Upper lobe of left lung (tissue), 6 donors: ENCODE measurements around the gene LSM12. TPM values are rescaled to one million over a fixed set of nuclear protein-coding genes. Genes with fewer than 3 reads are reported as not detected.

Experiments used
- ATAC-seq, 2 donors: fragments of 200-7000 bp; cut with Tn5 transposase; one replicate each; pipeline ENCODE4 v1.9.1; 2022; ENCODE audit warnings: mild to moderate bottlenecking in 2 of 2, moderate library complexity in 2 of 2; ENCODE audit not compliant: low FRiP score in 2 of 2
- DNase-seq, 2 donors: peaks; one replicate each; pipeline ENCODE4 v3.0.0-alpha.2; 2019 to 2020
- H3K27ac ChIP-seq, 4 donors: fragments of 200-600 bp; sonication (generic); one replicate each; pipeline ENCODE4 v1.5.1; 2016 to 2019
- H3K27me3 ChIP-seq, 4 donors: fragments of 200-600 bp; sonication (generic); one replicate each; pipeline ENCODE4 v1.5.1; 2017 to 2019
- H3K36me3 ChIP-seq, 4 donors: fragments of 200-600 bp; sonication (generic); one replicate each; pipeline ENCODE4 v1.5.1; 2016 to 2019
- H3K4me1 ChIP-seq, 4 donors: fragments of 200-600 bp; sonication (generic); one replicate each; pipeline ENCODE4 v1.5.1; 2018 to 2019
- H3K4me3 ChIP-seq, 4 donors: fragments of 200-600 bp; sonication (generic); one replicate each; pipeline ENCODE4 v1.5.1; 2017 to 2019; ENCODE audit warnings: mild to moderate bottlenecking in 2 of 4, moderate library complexity in 1 of 4
- H3K9me3 ChIP-seq, 4 donors: fragments of 200-600 bp; sonication (generic); one replicate each; pipeline ENCODE4 v1.5.1; 2018 to 2019
- EP300 ChIP-seq, 4 donors: sonication (generic); formaldehyde crosslinking; IDR thresholded peaks; one replicate each; pipeline ENCODE4 v1.5.1; 2017; ENCODE audit warnings: antibody characterized with exemption in 4 of 4, control low read depth in 2 of 4
- POLR2A ChIP-seq, 4 donors: fragments of 450-650 bp; IDR thresholded peaks; one replicate each; pipeline ENCODE4 v1.5.1; 2016 to 2017; ENCODE audit warnings: antibody characterized with exemption in 4 of 4, mild to moderate bottlenecking in 2 of 4
- POLR2AphosphoS5 ChIP-seq, 2 donors: sonication (generic); formaldehyde crosslinking; IDR thresholded peaks; one replicate each; pipeline ENCODE4 v1.5.1; 2017; ENCODE audit warnings: antibody characterized with exemption in 2 of 2
- WGBS, 2 donors: methylation state at CpG; one replicate each; pipeline ENCODE4 v1.1.5; 2017 to 2018; 5-methylcytosine and 5-hydroxymethylcytosine counted together
- total RNA-seq, 6 donors: library from RNA; depleted of rRNA in 4 of 6; stranded (reverse); fragments of >200 nt in 4 of 6; gene quantifications; one replicate each; pipeline versions ENCODE4 v1.1.0 to v1.2.1, GENCODE V29; 2016 to 2021
- TF ChIP-seq, protein P1 (sequence below), 6 experiments: fragments of 450-650 bp in 4 of 6; fragments of 200-600 bp in 2 of 6; sonication (generic) in 2 of 6; IDR thresholded peaks; one replicate each; pipeline ENCODE4 v1.5.1; 2016 to 2019; ENCODE audit warnings: antibody characterized with exemption in 6 of 6
- donor health status: DM: no; HTN: no; CAD: no; lungs with moderate emphysema.
- donor health status: DM: no; HTN: yes; CAD: no; lungs with severe emphysema.

LSM12 gene
- total RNA-seq, 6 donors from 2014 or later: 14.8 to 38.3 (median 33.6) TPM

DNA sequence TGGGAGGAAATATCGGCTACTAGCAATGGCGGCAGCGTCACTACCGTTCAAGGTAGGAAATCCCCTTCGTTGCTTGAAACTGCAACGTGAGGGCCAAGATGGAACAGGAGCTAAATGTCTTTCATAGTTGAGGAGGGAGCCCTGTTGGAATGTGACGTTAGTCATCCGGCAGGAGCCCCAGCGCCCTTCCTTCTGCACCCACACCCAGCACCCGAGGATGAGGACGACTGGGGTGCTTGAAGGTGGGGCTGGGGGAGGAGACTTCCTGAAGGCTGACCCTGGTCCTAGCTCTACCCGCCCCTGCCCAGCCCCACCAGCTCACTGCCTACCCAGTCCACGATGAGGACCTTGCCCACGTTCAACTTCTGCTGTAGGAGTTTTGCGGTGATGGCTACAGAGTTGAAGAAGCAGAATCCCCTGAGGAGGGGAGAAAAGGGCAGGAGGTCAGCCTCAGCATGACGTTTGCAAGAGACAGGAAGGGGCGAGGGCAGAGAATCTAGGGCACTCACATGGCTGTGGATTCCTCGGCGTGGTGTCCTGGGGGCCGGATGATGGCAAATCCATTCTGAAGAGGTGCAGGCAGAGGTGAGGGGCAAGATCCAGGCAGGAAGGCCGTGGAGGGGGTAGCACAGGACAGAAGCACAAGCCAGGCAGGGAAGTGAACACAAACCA lies 15.9 kb upstream of the LSM12 start:
- Histone ChIP-seq H3K4me3 (no peak overlapping the region), H3K27me3 (no peaks in the 10 kb centered on the region), H3K4me1 (peaks cover 0 to 7% (median 3%) of the 10 kb centered on the region in 4 donors), H3K9me3 (no peaks in the 10 kb centered on the region), H3K27ac (no peak overlapping the region), H3K36me3 (peaks cover 30 to 99% (median 68%) of the 10 kb centered on the region in 4 donors)
- DNase-seq (no peak), ATAC-seq (no peak)
- TF ChIP-seq EP300 (IDR thresholded peaks at IDR 0.05) (no peak), POLR2A (IDR thresholded peaks at IDR 0.05) (no peak)
- WGBS, 2 donors: 85 to 87% methylated on average over 19 to 21 of the region's 21 CpGs

DNA sequence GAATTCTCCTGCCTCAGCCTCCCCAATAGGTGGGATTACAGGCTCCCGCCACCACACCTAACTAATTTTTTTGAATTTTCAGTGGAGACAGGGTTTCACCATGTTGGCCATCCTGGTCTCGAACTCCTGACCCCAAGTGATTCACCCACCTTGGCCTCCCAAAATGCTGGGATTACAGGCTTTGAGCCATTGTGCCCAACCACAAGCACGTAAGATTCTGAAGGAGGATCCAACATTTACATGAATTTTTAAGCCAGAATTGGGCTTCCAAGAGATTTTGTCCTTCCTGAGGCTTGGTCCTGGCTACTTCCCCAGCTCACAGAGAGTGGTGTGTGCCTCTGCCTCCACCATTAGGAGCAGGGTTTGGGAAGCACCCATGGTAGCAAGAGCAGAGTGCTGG lies 15.2 kb upstream of the LSM12 start:
- no peak overlapping the region for H3K4me3 ChIP-seq
- H3K27me3 ChIP-seq: no peaks in the 10 kb centered on the region
- no peaks in the 10 kb centered on the region for H3K9me3 ChIP-seq
- peaks cover 31 to 99% (median 71%) of the 10 kb centered on the region in 4 donors for H3K36me3 ChIP-seq
- ATAC-seq (no peak), DNase-seq (no peak)
- peaks cover 0 to 14% (median 4%) of the 10 kb centered on the region in 4 donors for H3K4me1 ChIP-seq
- 98% methylated on average over 3 of the region's 3 CpGs for WGBS, 2 donors
- no peak for TF ChIP-seq EP300 (IDR thresholded peaks at IDR 0.05)
- TF ChIP-seq POLR2A (IDR thresholded peaks at IDR 0.05): no peak
- TF ChIP-seq, protein P1, sequence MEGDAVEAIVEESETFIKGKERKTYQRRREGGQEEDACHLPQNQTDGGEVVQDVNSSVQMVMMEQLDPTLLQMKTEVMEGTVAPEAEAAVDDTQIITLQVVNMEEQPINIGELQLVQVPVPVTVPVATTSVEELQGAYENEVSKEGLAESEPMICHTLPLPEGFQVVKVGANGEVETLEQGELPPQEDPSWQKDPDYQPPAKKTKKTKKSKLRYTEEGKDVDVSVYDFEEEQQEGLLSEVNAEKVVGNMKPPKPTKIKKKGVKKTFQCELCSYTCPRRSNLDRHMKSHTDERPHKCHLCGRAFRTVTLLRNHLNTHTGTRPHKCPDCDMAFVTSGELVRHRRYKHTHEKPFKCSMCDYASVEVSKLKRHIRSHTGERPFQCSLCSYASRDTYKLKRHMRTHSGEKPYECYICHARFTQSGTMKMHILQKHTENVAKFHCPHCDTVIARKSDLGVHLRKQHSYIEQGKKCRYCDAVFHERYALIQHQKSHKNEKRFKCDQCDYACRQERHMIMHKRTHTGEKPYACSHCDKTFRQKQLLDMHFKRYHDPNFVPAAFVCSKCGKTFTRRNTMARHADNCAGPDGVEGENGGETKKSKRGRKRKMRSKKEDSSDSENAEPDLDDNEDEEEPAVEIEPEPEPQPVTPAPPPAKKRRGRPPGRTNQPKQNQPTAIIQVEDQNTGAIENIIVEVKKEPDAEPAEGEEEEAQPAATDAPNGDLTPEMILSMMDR (IDR thresholded peaks at IDR 0.05): no peak
- TF ChIP-seq POLR2AphosphoS5 (IDR thresholded peaks at IDR 0.05): no peak
- no peak overlapping the region for H3K27ac ChIP-seq

DNA sequence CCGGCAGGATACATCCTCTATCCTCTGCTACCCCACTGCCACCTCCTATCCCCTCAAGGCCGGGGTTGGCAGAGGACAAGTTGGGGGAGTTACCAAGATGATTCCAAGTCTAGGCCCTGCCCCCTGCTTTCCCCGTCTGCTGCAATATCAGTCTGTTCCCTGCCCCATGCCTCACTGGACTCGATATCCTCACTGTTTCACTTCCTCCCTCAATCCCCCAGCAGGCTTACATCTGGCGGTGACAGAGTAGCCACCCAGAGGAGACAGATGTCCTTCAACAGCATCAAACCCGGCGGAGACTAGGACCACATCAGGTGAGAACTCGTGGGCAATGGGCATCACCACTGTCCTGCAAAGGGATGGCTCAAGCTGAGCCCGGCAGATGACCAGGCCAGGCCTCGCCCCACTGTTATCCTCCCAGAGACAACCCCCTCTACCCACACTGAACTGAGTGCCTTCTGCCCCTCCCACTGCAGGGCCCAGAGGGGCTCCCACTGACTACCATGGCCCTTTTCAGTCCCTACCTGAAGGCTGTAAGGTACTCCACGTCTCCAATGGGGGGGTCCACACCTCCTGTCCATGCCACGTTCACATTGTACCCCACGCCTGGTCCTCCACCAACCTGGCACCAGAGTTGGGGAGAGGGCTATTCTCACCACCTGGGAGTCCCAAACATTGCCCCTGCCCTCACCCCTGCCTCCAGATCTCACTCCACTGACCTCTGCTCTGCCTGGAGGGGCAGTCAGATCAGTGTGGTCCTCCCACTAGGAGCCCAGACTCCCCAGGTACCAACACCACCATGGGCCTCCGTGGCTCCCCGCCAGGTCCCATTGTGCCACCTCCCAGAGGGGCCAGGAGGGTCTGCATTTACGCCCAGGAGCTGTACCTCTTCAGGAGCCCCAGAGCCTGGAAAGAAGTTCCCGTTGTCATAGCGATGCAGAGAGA lies 13.7 kb upstream of the LSM12 start:
- DNase-seq (peak in 1 of 2 donors; percentile 67), ATAC-seq (peak in 1 of 2 donors; percentile 2)
- H3K9me3 ChIP-seq: no peaks in the 10 kb centered on the region
- peaks cover 0 to 20% (median 9%) of the 10 kb centered on the region in 4 donors for H3K4me1 ChIP-seq
- 82 to 91% methylated on average over 13 to 18 of the region's 18 CpGs for WGBS, 2 donors
- peaks cover 24 to 99% (median 72%) of the 10 kb centered on the region in 4 donors for H3K36me3 ChIP-seq
- no peaks in the 10 kb centered on the region for H3K27me3 ChIP-seq
- H3K4me3 ChIP-seq: no peak overlapping the region
- TF ChIP-seq, protein P1 (IDR thresholded peaks at IDR 0.05): no peak
- TF ChIP-seq EP300 (IDR thresholded peaks at IDR 0.05) (no peak), POLR2AphosphoS5 (IDR thresholded peaks at IDR 0.05) (no peak), POLR2A (IDR thresholded peaks at IDR 0.05) (no peak)
- no peak overlapping the region for H3K27ac ChIP-seq

DNA sequence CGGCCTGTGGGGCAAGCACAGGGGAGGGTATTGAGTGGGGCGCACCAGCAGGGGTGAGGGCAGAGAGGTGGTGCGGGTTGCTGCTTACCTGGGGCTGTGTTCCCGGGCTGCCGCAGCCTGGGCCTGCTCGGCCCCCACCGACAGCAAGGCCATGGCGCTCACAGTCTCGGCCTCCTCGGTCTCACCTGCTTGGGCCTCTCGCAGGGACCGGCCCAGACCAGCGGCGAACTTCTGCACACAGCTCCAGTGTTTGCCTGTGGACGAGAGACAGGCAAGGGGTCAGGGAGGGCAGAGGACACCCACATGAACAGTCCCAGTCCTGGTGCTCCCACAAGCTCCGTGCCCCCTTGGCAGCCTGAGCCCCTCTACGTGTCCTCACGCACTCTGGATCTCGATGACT lies 11.9 kb upstream of the LSM12 start:
- Histone ChIP-seq H3K27ac (no peak overlapping the region), H3K27me3 (no peaks in the 10 kb centered on the region), H3K36me3 (peaks cover 21 to 94% (median 65%) of the 10 kb centered on the region in 4 donors), H3K9me3 (no peaks in the 10 kb centered on the region), H3K4me3 (no peak overlapping the region), H3K4me1 (peaks cover 0 to 22% (median 9%) of the 10 kb centered on the region in 4 donors)
- DNase-seq: peak in 1 of 2 donors; percentile 72
- TF ChIP-seq, protein P1 (IDR thresholded peaks at IDR 0.05): no peak
- TF ChIP-seq POLR2A (IDR thresholded peaks at IDR 0.05): no peak
- no peak for TF ChIP-seq EP300 (IDR thresholded peaks at IDR 0.05)
- no peak for TF ChIP-seq POLR2AphosphoS5 (IDR thresholded peaks at IDR 0.05)
- ATAC-seq: no peak
- 94 to 98% methylated on average over 8 to 18 of the region's 19 CpGs for WGBS, 2 donors

DNA sequence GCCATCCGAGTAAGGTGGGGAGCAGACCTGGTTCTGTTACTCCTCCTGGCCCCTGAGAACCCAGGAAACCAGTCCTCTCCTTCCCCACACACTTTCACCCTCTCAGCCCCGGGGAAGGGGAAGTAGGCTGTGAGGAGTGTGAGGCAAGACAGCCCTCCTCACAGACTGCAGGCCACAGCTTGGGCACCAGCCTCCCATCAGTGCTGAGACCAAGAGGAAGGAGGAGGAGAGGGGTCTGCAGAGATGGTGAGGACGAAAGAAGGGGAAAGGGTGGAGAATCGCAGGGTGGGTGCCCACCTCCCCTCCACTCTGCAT lies 11.1 kb upstream of the LSM12 start:
- Histone ChIP-seq H3K4me1 (peaks cover 0 to 30% (median 9%) of the 10 kb centered on the region in 4 donors), H3K4me3 (no peak overlapping the region), H3K27ac (peak overlapping the region in 1 of 4 donors; percentile 63), H3K9me3 (no peaks in the 10 kb centered on the region), H3K27me3 (no peaks in the 10 kb centered on the region), H3K36me3 (peaks cover 17 to 85% (median 57%) of the 10 kb centered on the region in 4 donors)
- TF ChIP-seq EP300 (IDR thresholded peaks at IDR 0.05): no peak
- TF ChIP-seq POLR2A (IDR thresholded peaks at IDR 0.05): no peak
- TF ChIP-seq, protein P1 (IDR thresholded peaks at IDR 0.05): no peak
- no peak for TF ChIP-seq POLR2AphosphoS5 (IDR thresholded peaks at IDR 0.05)
- 46 to 53% methylated on average over 2 to 4 of the region's 4 CpGs for WGBS, 2 donors
- ATAC-seq (peak in 1 of 2 donors; percentile 42), DNase-seq (peak in 1 of 2 donors; percentile 49)
